GM12878 (cell line): ENCODE results near the gene CYP24A1.

Experiments
- ATF3 ChIP-seq: IDR thresholded peaks from 2 replicates; pipeline ENCODE4 v1.6.1; 2011; ENCODE audit warnings: low read depth, mild to moderate bottlenecking, low read length, moderate library complexity, borderline replicate concordance; ENCODE audit errors: extremely low read depth
- CTCF ChIP-seq, 3 experiments: IDR thresholded peaks in 2 of 3; conservative IDR thresholded peaks in 1 of 3; 2 replicates each; pipeline ENCODE4 v1.5.1; 2011; ENCODE audit warnings: low read depth in 3 of 3, low read length in 3 of 3, mild to moderate bottlenecking in 3 of 3, control low read depth in 2 of 3, moderate library complexity in 2 of 3, inconsistent platforms in 1 of 3, mixed read lengths in 1 of 3; ENCODE audit not compliant: control insufficient read depth in 2 of 3, insufficient read depth in 1 of 3; ENCODE audit errors: extremely low read depth in 1 of 3
- EZH2 ChIP-seq: IDR thresholded peaks from 2 replicates; pipeline ENCODE4 v1.6.1; 2012; ENCODE audit warnings: low read depth, mild to moderate bottlenecking, control low read depth, inconsistent platforms, low read length, borderline replicate concordance; ENCODE audit not compliant: control insufficient read depth
- MYC ChIP-seq: IDR thresholded peaks from 2 replicates; pipeline ENCODE4 v1.6.1; 2011; ENCODE audit warnings: mild to moderate bottlenecking, low read length, moderate library complexity, inconsistent platforms; ENCODE audit not compliant: insufficient read depth, insufficient replicate concordance, insufficient read length, severe bottlenecking
- NRF1 ChIP-seq: conservative IDR thresholded peaks from 2 replicates; pipeline ENCODE4 v1.6.1; 2011; ENCODE audit warnings: mild to moderate bottlenecking, low read depth, low read length, improper control_type of control experiment
- PAX8 ChIP-seq: fragments of 450-650 bp; IDR thresholded peaks from 2 replicates; pipeline ENCODE4 v1.6.1; 2017; ENCODE audit warnings: mild to moderate bottlenecking, moderate library complexity
- RAD21 ChIP-seq: IDR thresholded peaks from 2 replicates; pipeline ENCODE4 v1.6.1; 2011; ENCODE audit warnings: mild to moderate bottlenecking, low read depth, low read length, moderate library complexity; ENCODE audit not compliant: insufficient read depth
- SMAD1 ChIP-seq: fragments of 450-650 bp; IDR thresholded peaks from 2 replicates; pipeline ENCODE4 v1.6.1; 2018; ENCODE audit warnings: mild to moderate bottlenecking, low read depth; ENCODE audit not compliant: partially characterized antibody
- SRF ChIP-seq, 2 experiments: IDR thresholded peaks; 2 replicates each; pipeline ENCODE4 v1.6.1; 2011; ENCODE audit warnings: low read depth in 2 of 2, low read length in 2 of 2, mild to moderate bottlenecking in 1 of 2, moderate library complexity in 1 of 2
- TAF1 ChIP-seq: IDR thresholded peaks from 2 replicates; pipeline ENCODE4 v1.6.1; 2011; ENCODE audit warnings: mild to moderate bottlenecking, low read depth, low read length, borderline replicate concordance

- TF ChIP-seq TAF1, result no peak
- no peak for TF ChIP-seq RAD21
- TF ChIP-seq MYC, result no peak
- TF ChIP-seq CTCF (IDR thresholded peaks at IDR 0.05 in 2 of 3, conservative IDR thresholded peaks at IDR 0.05 in 1 of 3; ENCODE audit: control insufficient read depth in 2 of 3, extremely low read depth in 1 of 3, insufficient read depth in 1 of 3, low read depth in 3 of 3, low read length in 3 of 3), result no peak
- no peak for TF ChIP-seq SRF (IDR thresholded peaks at IDR 0.05; ENCODE audit: low read depth in 2 of 2, low read length in 2 of 2)
- TF ChIP-seq SMAD1, result no peak
- no peak for TF ChIP-seq PAX8
- no peak for TF ChIP-seq ATF3
- no peak for TF ChIP-seq EZH2
- TF ChIP-seq NRF1, result no peak
These were observed 8.8 kb downstream of the CYP24A1 start for GRCh38 chr20:54165014-54165413.
